Measurements from ENCODE around the gene FGF12.

- TF ChIP-seq CTCF (IDR thresholded peaks at IDR 0.05): no peak
- TF ChIP-seq POLR2A (IDR thresholded peaks at IDR 0.05): no peak
Observed at GRCh38 chr3:192727032-192727847, at the start of gene FGF12.
